ENCODE results near the gene ADGRG6.

ADGRG6 gene

GRCh38 chr6:142380626-142381025 lies 78.8 kb downstream of the ADGRG6 start:
- H3K4me1 ChIP-seq (ENCODE audit: control insufficient read depth in 5 of 5, insufficient read depth in 5 of 5, low read length in 5 of 5) = peaks cover 0 to 10% (median 8%) of the 10 kb centered on the region in 5 donors
- H3K9ac ChIP-seq (ENCODE audit: low read length in 5 of 5) = no peak overlapping the region
- H3K4me3 ChIP-seq (ENCODE audit: low read depth in 1 of 5, low read length in 5 of 5) = no peak overlapping the region
- H3K9me3 ChIP-seq (ENCODE audit: control insufficient read depth in 5 of 5, low read length in 5 of 5) = no peaks in the 10 kb centered on the region
- H3K36me3 ChIP-seq (ENCODE audit: control insufficient read depth in 5 of 5, insufficient read depth in 5 of 5, low read length in 5 of 5) = no peaks in the 10 kb centered on the region
- H3K27ac ChIP-seq (ENCODE audit: low read depth, low read length) = no peak overlapping the region
- H3K27me3 ChIP-seq (ENCODE audit: control insufficient read depth in 5 of 5, insufficient read depth in 4 of 5, low read length in 5 of 5) = peaks cover 0 to 4% (median 0%) of the 10 kb centered on the region in 5 donors

GRCh38 chr6:142381181-142381580 lies 79.4 kb downstream of the ADGRG6 start:
- Histone ChIP-seq H3K4me1 (ENCODE audit: control insufficient read depth in 5 of 5, insufficient read depth in 5 of 5, low read length in 5 of 5) (peaks cover 0 to 10% (median 8%) of the 10 kb centered on the region in 5 donors), H3K4me3 (ENCODE audit: low read depth in 1 of 5, low read length in 5 of 5) (no peak overlapping the region), H3K27me3 (ENCODE audit: control insufficient read depth in 5 of 5, insufficient read depth in 4 of 5, low read length in 5 of 5) (peaks cover 0 to 4% (median 0%) of the 10 kb centered on the region in 5 donors), H3K9me3 (ENCODE audit: control insufficient read depth in 5 of 5, low read length in 5 of 5) (no peaks in the 10 kb centered on the region), H3K9ac (ENCODE audit: low read length in 5 of 5) (no peak overlapping the region), H3K36me3 (ENCODE audit: control insufficient read depth in 5 of 5, insufficient read depth in 5 of 5, low read length in 5 of 5) (no peaks in the 10 kb centered on the region), H3K27ac (ENCODE audit: low read depth, low read length) (no peak overlapping the region)

GRCh38 chr6:142381845-142382378 lies 80.1 kb downstream of the ADGRG6 start:
- Histone ChIP-seq H3K9me3 (ENCODE audit: control insufficient read depth in 5 of 5, low read length in 5 of 5) (no peaks in the 10 kb centered on the region), H3K9ac (ENCODE audit: low read length in 5 of 5) (no peak overlapping the region), H3K36me3 (ENCODE audit: control insufficient read depth in 5 of 5, insufficient read depth in 5 of 5, low read length in 5 of 5) (no peaks in the 10 kb centered on the region), H3K27ac (ENCODE audit: low read depth, low read length) (no peak overlapping the region), H3K27me3 (ENCODE audit: control insufficient read depth in 5 of 5, insufficient read depth in 4 of 5, low read length in 5 of 5) (peaks cover 0 to 4% (median 0%) of the 10 kb centered on the region in 5 donors), H3K4me1 (ENCODE audit: control insufficient read depth in 5 of 5, insufficient read depth in 5 of 5, low read length in 5 of 5) (peaks cover 0 to 10% (median 8%) of the 10 kb centered on the region in 5 donors), H3K4me3 (ENCODE audit: low read depth in 1 of 5, low read length in 5 of 5) (no peak overlapping the region)

DNA sequence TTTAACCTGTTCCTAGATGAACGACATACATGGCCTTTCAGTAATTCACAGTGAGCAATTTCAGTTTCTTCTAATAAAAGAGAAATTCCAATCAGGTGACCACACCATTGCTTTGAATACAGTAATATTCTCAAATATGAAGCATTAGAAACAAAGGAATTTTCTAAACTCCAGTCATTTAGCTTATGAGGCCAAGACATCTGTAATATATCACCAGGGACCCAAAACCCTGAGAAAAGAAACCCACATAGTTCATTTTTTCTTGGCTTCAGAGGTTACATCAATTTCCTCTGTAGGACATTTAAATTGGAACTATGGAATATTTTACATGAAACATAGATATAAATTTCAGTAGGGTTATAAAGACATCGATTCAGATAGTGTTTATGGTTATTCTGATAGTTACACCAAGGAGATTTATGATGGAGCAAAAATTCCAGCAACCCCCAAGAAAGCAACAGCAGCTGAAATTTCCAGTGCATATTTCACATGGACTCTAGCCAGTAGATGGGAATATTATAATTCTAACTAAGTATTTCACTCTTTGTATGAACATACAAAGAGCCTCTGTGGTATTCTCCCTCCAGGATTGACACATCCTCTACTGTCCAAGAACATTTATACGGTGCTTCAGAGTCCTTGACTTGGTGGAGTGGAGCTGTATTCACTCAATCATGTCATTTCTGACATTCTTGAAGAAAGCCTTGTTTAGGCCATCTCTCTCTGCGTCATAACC lies 82.9 kb downstream of the ADGRG6 start:
- H3K9ac ChIP-seq (ENCODE audit: low read length in 5 of 5) = no peak overlapping the region
- peaks cover 0 to 4% (median 0%) of the 10 kb centered on the region in 5 donors for H3K27me3 ChIP-seq (ENCODE audit: control insufficient read depth in 5 of 5, insufficient read depth in 4 of 5, low read length in 5 of 5)
- H3K27ac ChIP-seq (ENCODE audit: low read depth, low read length) = no peak overlapping the region
- no peak overlapping the region for H3K4me3 ChIP-seq (ENCODE audit: low read depth in 1 of 5, low read length in 5 of 5)
- H3K36me3 ChIP-seq (ENCODE audit: control insufficient read depth in 5 of 5, insufficient read depth in 5 of 5, low read length in 5 of 5) = no peaks in the 10 kb centered on the region
- no peaks in the 10 kb centered on the region for H3K4me1 ChIP-seq (ENCODE audit: control insufficient read depth in 5 of 5, insufficient read depth in 5 of 5, low read length in 5 of 5)
- H3K9me3 ChIP-seq (ENCODE audit: control insufficient read depth in 5 of 5, low read length in 5 of 5) = no peaks in the 10 kb centered on the region

DNA sequence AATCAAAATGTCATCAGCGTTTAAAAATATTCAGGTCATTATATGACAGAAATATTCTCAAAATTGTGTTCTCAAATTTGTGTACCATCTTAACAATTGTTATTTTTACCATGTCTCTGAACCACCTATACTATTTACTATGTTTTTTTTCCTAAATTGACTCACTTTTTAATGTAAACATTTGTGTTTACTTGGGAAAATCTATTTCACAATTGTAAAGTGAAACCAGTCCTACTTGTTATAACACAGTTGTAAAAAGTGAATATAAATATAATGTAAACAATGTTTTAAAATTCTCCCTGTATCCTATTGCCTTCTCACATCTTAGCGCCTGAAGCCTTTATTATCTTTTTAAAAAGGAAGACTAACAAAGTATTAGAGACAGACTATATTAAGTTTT lies 83.5 kb downstream of the ADGRG6 start:
- H3K9ac ChIP-seq (ENCODE audit: low read length in 5 of 5) = no peak overlapping the region
- peaks cover 0 to 4% (median 0%) of the 10 kb centered on the region in 5 donors for H3K27me3 ChIP-seq (ENCODE audit: control insufficient read depth in 5 of 5, insufficient read depth in 4 of 5, low read length in 5 of 5)
- H3K4me1 ChIP-seq (ENCODE audit: control insufficient read depth in 5 of 5, insufficient read depth in 5 of 5, low read length in 5 of 5) = no peaks in the 10 kb centered on the region
- H3K9me3 ChIP-seq (ENCODE audit: control insufficient read depth in 5 of 5, low read length in 5 of 5) = no peaks in the 10 kb centered on the region
- H3K36me3 ChIP-seq (ENCODE audit: control insufficient read depth in 5 of 5, insufficient read depth in 5 of 5, low read length in 5 of 5) = no peaks in the 10 kb centered on the region
- no peak overlapping the region for H3K4me3 ChIP-seq (ENCODE audit: low read depth in 1 of 5, low read length in 5 of 5)
- no peak overlapping the region for H3K27ac ChIP-seq (ENCODE audit: low read depth, low read length)

GRCh38 chr6:142386657-142387056 lies 84.8 kb downstream of the ADGRG6 start:
- no peaks in the 10 kb centered on the region for H3K36me3 ChIP-seq (ENCODE audit: control insufficient read depth in 5 of 5, insufficient read depth in 5 of 5, low read length in 5 of 5)
- no peak overlapping the region for H3K4me3 ChIP-seq (ENCODE audit: low read depth in 1 of 5, low read length in 5 of 5)
- H3K27ac ChIP-seq (ENCODE audit: low read depth, low read length) = no peak overlapping the region

GRCh38 chr6:142387997-142388815 lies 86.4 kb downstream of the ADGRG6 start:
- Histone ChIP-seq H3K36me3 (ENCODE audit: control insufficient read depth in 5 of 5, insufficient read depth in 5 of 5, low read length in 5 of 5) (no peaks in the 10 kb centered on the region), H3K27ac (ENCODE audit: low read depth, low read length) (no peak overlapping the region), H3K9me3 (ENCODE audit: control insufficient read depth in 5 of 5, low read length in 5 of 5) (no peaks in the 10 kb centered on the region), H3K27me3 (ENCODE audit: control insufficient read depth in 5 of 5, insufficient read depth in 4 of 5, low read length in 5 of 5) (no peaks in the 10 kb centered on the region), H3K4me1 (ENCODE audit: control insufficient read depth in 5 of 5, insufficient read depth in 5 of 5, low read length in 5 of 5) (no peaks in the 10 kb centered on the region), H3K4me3 (ENCODE audit: low read depth in 1 of 5, low read length in 5 of 5) (no peak overlapping the region), H3K9ac (ENCODE audit: low read length in 5 of 5) (no peak overlapping the region)

More at GRCh38 chr6:142386657-142387056, 84.8 kb downstream of the ADGRG6 start:
- H3K4me1 ChIP-seq (ENCODE audit: control insufficient read depth in 5 of 5, insufficient read depth in 5 of 5, low read length in 5 of 5) = no peaks in the 10 kb centered on the region
- no peaks in the 10 kb centered on the region for H3K27me3 ChIP-seq (ENCODE audit: control insufficient read depth in 5 of 5, insufficient read depth in 4 of 5, low read length in 5 of 5)
- H3K9ac ChIP-seq (ENCODE audit: low read length in 5 of 5) = no peak overlapping the region
- no peaks in the 10 kb centered on the region for H3K9me3 ChIP-seq (ENCODE audit: control insufficient read depth in 5 of 5, low read length in 5 of 5)

DNA sequence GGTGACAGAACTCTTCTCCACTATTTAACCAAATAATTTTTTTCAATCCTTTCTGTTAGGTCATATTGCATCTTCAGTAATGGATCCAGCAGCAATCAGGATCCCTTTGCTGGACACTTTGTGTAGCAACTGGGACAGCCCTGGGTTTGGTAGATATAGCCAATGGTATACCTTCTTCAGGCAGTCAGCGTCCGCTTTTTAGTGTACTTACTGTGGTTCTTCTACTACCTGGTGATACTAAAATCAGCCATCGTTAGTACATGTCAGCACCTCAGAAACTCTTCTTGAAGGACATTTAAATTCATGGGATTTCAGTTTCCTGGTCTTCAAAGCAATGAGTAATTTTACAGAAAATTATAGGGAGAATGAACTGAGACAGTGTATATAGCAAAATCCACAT lies 93.5 kb downstream of the ADGRG6 start:
- H3K9ac ChIP-seq (ENCODE audit: low read length in 5 of 5) = no peak overlapping the region
- no peaks in the 10 kb centered on the region for H3K9me3 ChIP-seq (ENCODE audit: control insufficient read depth in 5 of 5, low read length in 5 of 5)
- no peaks in the 10 kb centered on the region for H3K36me3 ChIP-seq (ENCODE audit: control insufficient read depth in 5 of 5, insufficient read depth in 5 of 5, low read length in 5 of 5)
- no peaks in the 10 kb centered on the region for H3K27me3 ChIP-seq (ENCODE audit: control insufficient read depth in 5 of 5, insufficient read depth in 4 of 5, low read length in 5 of 5)
- no peak overlapping the region for H3K27ac ChIP-seq (ENCODE audit: low read depth, low read length)
- no peaks in the 10 kb centered on the region for H3K4me1 ChIP-seq (ENCODE audit: control insufficient read depth in 5 of 5, insufficient read depth in 5 of 5, low read length in 5 of 5)
- no peak overlapping the region for H3K4me3 ChIP-seq (ENCODE audit: low read depth in 1 of 5, low read length in 5 of 5)

- Histone ChIP-seq H3K9ac (ENCODE audit: low read length in 5 of 5) (no peak overlapping the region), H3K36me3 (ENCODE audit: control insufficient read depth in 5 of 5, insufficient read depth in 5 of 5, low read length in 5 of 5) (no peaks in the 10 kb centered on the region), H3K4me3 (ENCODE audit: low read depth in 1 of 5, low read length in 5 of 5) (no peak overlapping the region), H3K27ac (ENCODE audit: low read depth, low read length) (no peak overlapping the region), H3K4me1 (ENCODE audit: control insufficient read depth in 5 of 5, insufficient read depth in 5 of 5, low read length in 5 of 5) (no peaks in the 10 kb centered on the region), H3K27me3 (ENCODE audit: control insufficient read depth in 5 of 5, insufficient read depth in 4 of 5, low read length in 5 of 5) (no peaks in the 10 kb centered on the region), H3K9me3 (ENCODE audit: control insufficient read depth in 5 of 5, low read length in 5 of 5) (no peaks in the 10 kb centered on the region)
Observed at GRCh38 chr6:142395768-142396231, 94.0 kb downstream of the ADGRG6 start.

DNA sequence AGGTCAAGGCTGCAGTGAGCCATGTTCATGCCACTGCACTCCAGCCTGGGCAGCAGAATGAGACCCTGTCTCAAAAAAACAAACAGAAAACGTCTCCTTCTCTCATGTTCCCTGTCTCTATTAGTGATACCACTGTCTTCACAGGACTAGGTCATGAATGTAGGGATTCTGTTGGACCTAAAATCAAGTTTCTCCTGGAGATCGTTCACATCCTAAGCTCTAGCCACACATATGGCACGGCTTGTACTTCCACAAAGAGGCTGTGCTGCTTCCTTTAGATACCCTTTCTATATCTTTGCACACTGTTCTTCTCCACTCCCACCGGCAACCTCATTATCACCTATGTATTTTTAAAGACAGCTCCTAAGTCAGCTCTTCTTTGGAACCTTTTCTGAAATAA lies 96.5 kb downstream of the ADGRG6 start:
- Histone ChIP-seq H3K36me3 (ENCODE audit: control insufficient read depth in 5 of 5, insufficient read depth in 5 of 5, low read length in 5 of 5) (no peaks in the 10 kb centered on the region), H3K9me3 (ENCODE audit: control insufficient read depth in 5 of 5, low read length in 5 of 5) (no peaks in the 10 kb centered on the region), H3K27ac (ENCODE audit: low read depth, low read length) (no peak overlapping the region), H3K4me3 (ENCODE audit: low read depth in 1 of 5, low read length in 5 of 5) (no peak overlapping the region), H3K4me1 (ENCODE audit: control insufficient read depth in 5 of 5, insufficient read depth in 5 of 5, low read length in 5 of 5) (no peaks in the 10 kb centered on the region), H3K9ac (ENCODE audit: low read length in 5 of 5) (no peak overlapping the region), H3K27me3 (ENCODE audit: control insufficient read depth in 5 of 5, insufficient read depth in 4 of 5, low read length in 5 of 5) (no peaks in the 10 kb centered on the region)
